Measurements from ENCODE around the gene STC2.

STC2 gene

GRCh38 chr5:173328844-173329490 is 753 bp upstream of the STC2 start:
- peak; percentile 76 for DNase-seq (ENCODE audit: low read depth, low spot score)

- peak; percentile 64 for DNase-seq (ENCODE audit: low read depth, low spot score)
Observed at GRCh38 chr5:173327084-173327947, 898 bp downstream of the STC2 start.

- peak; percentile 91 for DNase-seq (ENCODE audit: low read depth, low spot score)
Observed at GRCh38 chr5:173326501-173326960, 1.7 kb downstream of the STC2 start.

GRCh38 chr5:173325091-173325698 is 3.0 kb downstream of the STC2 start:
- DNase-seq (ENCODE audit: low read depth, low spot score) = no peak

GRCh38 chr5:173324115-173325001 is 3.9 kb downstream of the STC2 start:
- peak; percentile 84 for DNase-seq (ENCODE audit: low read depth, low spot score)

GRCh38 chr5:173323799-173324114 is 4.5 kb downstream of the STC2 start:
- no peak for DNase-seq (ENCODE audit: low read depth, low spot score)

- DNase-seq (ENCODE audit: low read depth, low spot score) = no peak
Observed at GRCh38 chr5:173323106-173323798, 5.0 kb downstream of the STC2 start.

GRCh38 chr5:173321886-173322285 is 6.3 kb downstream of the STC2 start:
- DNase-seq (ENCODE audit: low read depth, low spot score) = no peak

GRCh38 chr5:173320259-173320658 is 8.0 kb downstream of the STC2 start:
- DNase-seq (ENCODE audit: low read depth, low spot score) = no peak

GRCh38 chr5:173319646-173320045 is 8.6 kb downstream of the STC2 start:
- DNase-seq (ENCODE audit: low read depth, low spot score) = no peak

- DNase-seq (ENCODE audit: low read depth, low spot score) = peak; percentile 82
Observed at GRCh38 chr5:173318881-173319620, 9.2 kb downstream of the STC2 start.

- DNase-seq (ENCODE audit: low read depth, low spot score) = no peak
Observed at GRCh38 chr5:173318330-173318729, 9.9 kb downstream of the STC2 start.

- DNase-seq (ENCODE audit: low read depth, low spot score) = no peak
Observed at GRCh38 chr5:173317852-173318251, 10.4 kb downstream of the STC2 start.

GRCh38 chr5:173317091-173317730 is 11.0 kb downstream of the STC2 start:
- no peak for DNase-seq (ENCODE audit: low read depth, low spot score)

GRCh38 chr5:173316339-173317020 is 11.7 kb downstream of the STC2 start:
- no peak for DNase-seq (ENCODE audit: low read depth, low spot score)

GRCh38 chr5:173315495-173316338 is 12.5 kb downstream of the STC2 start:
- DNase-seq (ENCODE audit: low read depth, low spot score) = peak; percentile 84

GRCh38 chr5:173314166-173314952 is 13.9 kb downstream of the STC2 start:
- no peak for DNase-seq (ENCODE audit: low read depth, low spot score)

Data from astrocyte of the hippocampus (primary cell).